ENCODE data around the gene USP6NL. TPM values are rescaled to one million over a fixed set of nuclear protein-coding genes. Genes with fewer than 3 reads are reported as not detected.

The USP6NL gene
- total and polyA plus RNA-seq, 9 of the 15 experiments (the other 6 are each of a cell fraction or from before 2014, with no cell fraction given), result 3.2 to 26.6 (median 19.8) TPM

DNA sequence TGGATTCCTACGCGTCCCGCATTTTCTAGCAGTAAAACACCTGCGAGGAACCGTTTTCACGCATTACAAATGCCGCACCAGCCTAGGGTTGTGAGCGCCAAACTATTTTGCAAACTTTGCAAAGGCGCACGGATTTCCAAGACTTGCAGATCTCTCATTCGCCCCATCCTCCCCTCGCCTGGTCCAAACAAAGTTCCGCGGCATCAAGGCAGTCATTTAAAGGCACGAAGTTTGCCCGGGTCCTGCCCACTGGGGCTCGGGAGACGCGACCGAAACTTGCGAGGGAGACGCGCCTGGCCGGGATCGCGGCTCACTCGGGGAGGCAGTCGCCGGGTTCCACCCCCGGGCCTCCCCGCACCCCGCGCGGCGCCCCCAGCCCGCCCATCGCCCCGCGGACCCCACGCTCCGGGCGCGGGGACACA, 613 bp downstream of the USP6NL start (continued):
- TF ChIP-seq, protein P1, sequence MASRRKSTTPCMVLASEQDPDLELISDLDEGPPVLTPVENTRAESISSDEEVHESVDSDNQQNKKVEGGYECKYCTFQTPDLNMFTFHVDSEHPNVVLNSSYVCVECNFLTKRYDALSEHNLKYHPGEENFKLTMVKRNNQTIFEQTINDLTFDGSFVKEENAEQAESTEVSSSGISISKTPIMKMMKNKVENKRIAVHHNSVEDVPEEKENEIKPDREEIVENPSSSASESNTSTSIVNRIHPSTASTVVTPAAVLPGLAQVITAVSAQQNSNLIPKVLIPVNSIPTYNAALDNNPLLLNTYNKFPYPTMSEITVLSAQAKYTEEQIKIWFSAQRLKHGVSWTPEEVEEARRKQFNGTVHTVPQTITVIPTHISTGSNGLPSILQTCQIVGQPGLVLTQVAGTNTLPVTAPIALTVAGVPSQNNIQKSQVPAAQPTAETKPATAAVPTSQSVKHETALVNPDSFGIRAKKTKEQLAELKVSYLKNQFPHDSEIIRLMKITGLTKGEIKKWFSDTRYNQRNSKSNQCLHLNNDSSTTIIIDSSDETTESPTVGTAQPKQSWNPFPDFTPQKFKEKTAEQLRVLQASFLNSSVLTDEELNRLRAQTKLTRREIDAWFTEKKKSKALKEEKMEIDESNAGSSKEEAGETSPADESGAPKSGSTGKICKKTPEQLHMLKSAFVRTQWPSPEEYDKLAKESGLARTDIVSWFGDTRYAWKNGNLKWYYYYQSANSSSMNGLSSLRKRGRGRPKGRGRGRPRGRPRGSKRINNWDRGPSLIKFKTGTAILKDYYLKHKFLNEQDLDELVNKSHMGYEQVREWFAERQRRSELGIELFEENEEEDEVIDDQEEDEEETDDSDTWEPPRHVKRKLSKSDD (conservative IDR thresholded peaks at IDR 0.05; ENCODE audit: low read length), result no peak
- TF ChIP-seq, protein P2, sequence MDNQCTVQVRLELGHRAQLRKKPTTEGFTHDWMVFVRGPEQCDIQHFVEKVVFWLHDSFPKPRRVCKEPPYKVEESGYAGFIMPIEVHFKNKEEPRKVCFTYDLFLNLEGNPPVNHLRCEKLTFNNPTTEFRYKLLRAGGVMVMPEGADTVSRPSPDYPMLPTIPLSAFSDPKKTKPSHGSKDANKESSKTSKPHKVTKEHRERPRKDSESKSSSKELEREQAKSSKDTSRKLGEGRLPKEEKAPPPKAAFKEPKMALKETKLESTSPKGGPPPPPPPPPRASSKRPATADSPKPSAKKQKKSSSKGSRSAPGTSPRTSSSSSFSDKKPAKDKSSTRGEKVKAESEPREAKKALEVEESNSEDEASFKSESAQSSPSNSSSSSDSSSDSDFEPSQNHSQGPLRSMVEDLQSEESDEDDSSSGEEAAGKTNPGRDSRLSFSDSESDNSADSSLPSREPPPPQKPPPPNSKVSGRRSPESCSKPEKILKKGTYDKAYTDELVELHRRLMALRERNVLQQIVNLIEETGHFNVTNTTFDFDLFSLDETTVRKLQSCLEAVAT (IDR thresholded peaks at IDR 0.05), result 0 out of 4 replicates have a peak, but pooled peaks of 1 of the 2 experiments have one; percentile 19
- TF ChIP-seq SNIP1 (IDR thresholded peaks at IDR 0.05; ENCODE audit: low read depth) (no peak), HMG20A (CRISPR knock-in tag; conservative IDR thresholded peaks at IDR 0.05) (no peak), RBBP5 (IDR thresholded peaks at IDR 0.05; ENCODE audit: borderline replicate concordance, insufficient read depth, low read length, poor library complexity, severe bottlenecking) (no peak)
- TF ChIP-seq, protein P3, sequence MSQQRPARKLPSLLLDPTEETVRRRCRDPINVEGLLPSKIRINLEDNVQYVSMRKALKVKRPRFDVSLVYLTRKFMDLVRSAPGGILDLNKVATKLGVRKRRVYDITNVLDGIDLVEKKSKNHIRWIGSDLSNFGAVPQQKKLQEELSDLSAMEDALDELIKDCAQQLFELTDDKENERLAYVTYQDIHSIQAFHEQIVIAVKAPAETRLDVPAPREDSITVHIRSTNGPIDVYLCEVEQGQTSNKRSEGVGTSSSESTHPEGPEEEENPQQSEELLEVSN (IDR thresholded peaks at IDR 0.05; ENCODE audit: borderline replicate concordance in 1 of 2, extremely low read depth in 1 of 2, insufficient read depth in 1 of 2, insufficient read length in 1 of 2, low read depth in 1 of 2, low read length in 1 of 2, poor library complexity in 1 of 2, severe bottlenecking in 1 of 2), result peak in 1 of 2 experiments; percentile 14
